Endothelial cell of umbilical vein (primary cell): ENCODE data around the gene ERP29. TPM values are rescaled to one million over a fixed set of nuclear protein-coding genes. Genes with fewer than 3 reads are reported as not detected.
A peak's percentile ranks its signal among the peaks of the same experiment; 100 is the strongest.

Experiments used
- BruUV-seq: library from RNA; stranded (reverse); fragments of 400-500 nt; replicated peaks from 2 replicates; lab custom pipeline; 2021; lab: Mats Ljungman, UMichigan
- CTCF ChIA-PET: fragments of 300-600, 350-600 bp; sonication (Branson Sonifier 250); formaldehyde crosslinking; loops from one replicate; lab custom pipeline; 2021; ENCODE audit warnings: antibody characterized with exemption, inconsistent platforms; lab: Charles Lee
- POLR2A ChIA-PET: fragments of 300-600, 350-600 bp; sonication (Branson Sonifier 250); formaldehyde crosslinking; loops from one replicate; lab custom pipeline; 2021; ENCODE audit warnings: antibody characterized with exemption, inconsistent platforms; lab: Charles Lee
- DNase-seq: peaks from one replicate; pipeline ENCODE4 v3.0.0-alpha.2; 2011; ENCODE audit warnings: low read depth, low spot score
- FAIRE-seq: peaks from 2 replicates; lab custom pipeline; 2011; peaks lifted over from hg19 to GRCh38; lab: Jason Lieb, UNC
- H2AFZ ChIP-seq: 2 replicates; pipeline ENCODE4 v1.6.0; 2012; ENCODE audit warnings: low read depth, low read length, control low read depth, inconsistent platforms
- H3K27ac ChIP-seq: 2 replicates; pipeline ENCODE4 v1.5.1; 2011; ENCODE audit warnings: low read depth, mild to moderate bottlenecking, control low read depth, low read length, moderate library complexity; ENCODE audit not compliant: insufficient read depth
- H3K27me3 ChIP-seq, 2 experiments: 2 replicates each; pipeline versions ENCODE4 v1.6.0 to v1.6.1; 2011; ENCODE audit warnings: low read length in 2 of 2, mixed read lengths in 1 of 2; ENCODE audit not compliant: control insufficient read depth in 2 of 2, insufficient read depth in 2 of 2
- H3K36me3 ChIP-seq, 2 experiments: 2 replicates in 1 of 2; 3 replicates in 1 of 2; pipeline ENCODE4 v1.5.1; 2011; ENCODE audit warnings: low read length in 2 of 2, mild to moderate bottlenecking in 1 of 2, moderate library complexity in 1 of 2; ENCODE audit not compliant: control insufficient read depth in 2 of 2, insufficient read depth in 2 of 2; ENCODE audit errors: extremely low read depth in 1 of 2
- H3K4me1 ChIP-seq: 3 replicates; pipeline ENCODE4 v1.5.1; 2011; ENCODE audit warnings: mild to moderate bottlenecking, low read length; ENCODE audit not compliant: control insufficient read depth, insufficient read depth; ENCODE audit errors: extremely low read depth
- H3K4me2 ChIP-seq: 2 replicates; pipeline ENCODE4 v1.6.1; 2011; ENCODE audit warnings: low read length, control low read depth, mixed read lengths; ENCODE audit not compliant: insufficient read depth
- H3K4me3 ChIP-seq, 3 experiments: fragments of 200-600 bp in 1 of 3; sonication (generic), shearing (Covaris generic) in 1 of 3; replicated peaks in 1 of 3; 2 replicates each; pipeline ENCODE4 v1.5.1; 2011 to 2016; ENCODE audit warnings: control low read depth in 3 of 3, low read length in 3 of 3, mild to moderate bottlenecking in 2 of 3, inconsistent platforms in 1 of 3, low read depth in 1 of 3, moderate library complexity in 1 of 3; ENCODE audit not compliant: insufficient read depth in 1 of 3
- H3K79me2 ChIP-seq: 2 replicates; pipeline ENCODE4 v1.6.0; 2012; ENCODE audit warnings: low read length, inconsistent platforms; ENCODE audit not compliant: control insufficient read depth, insufficient read depth
- H3K9ac ChIP-seq: replicated peaks from 2 replicates; pipeline ENCODE3; 2011; ENCODE audit warnings: low read length, control low read depth; ENCODE audit not compliant: insufficient read depth; ENCODE audit errors: extremely low read depth
- H3K9me1 ChIP-seq: replicated peaks from 3 replicates; pipeline ENCODE4 v1.6.0; 2011; ENCODE audit warnings: mild to moderate bottlenecking, low read length; ENCODE audit not compliant: control insufficient read depth, insufficient read depth; ENCODE audit errors: extremely low read depth
- H3K9me3 ChIP-seq: replicated peaks from 2 replicates; pipeline ENCODE4 v1.5.1; 2012; ENCODE audit warnings: low read length, inconsistent platforms; ENCODE audit not compliant: control insufficient read depth, insufficient read depth
- H4K20me1 ChIP-seq: replicated peaks from 2 replicates; pipeline ENCODE3; 2011; ENCODE audit warnings: mild to moderate bottlenecking, low read length; ENCODE audit not compliant: control insufficient read depth, insufficient read depth; ENCODE audit errors: extremely low read depth
- CTCF ChIP-seq, 2 donors: IDR thresholded peaks; 1 replicate in 1 of 2; 2 replicates in 1 of 2; pipeline ENCODE4 v1.5.1; 2011; ENCODE audit warnings: low read length in 2 of 2, mild to moderate bottlenecking in 2 of 2, moderate library complexity in 2 of 2, control low read depth in 1 of 2, inconsistent platforms in 1 of 2, low read depth in 1 of 2; ENCODE audit not compliant: insufficient read depth in 1 of 2; ENCODE audit errors: extremely low read depth in 1 of 2
- EZH2 ChIP-seq: IDR thresholded peaks from 2 replicates; pipeline ENCODE4 v1.6.1; 2012; ENCODE audit warnings: borderline replicate concordance, low read depth, mild to moderate bottlenecking, moderate library complexity, low read length, inconsistent platforms; ENCODE audit not compliant: severe bottlenecking
- FOS ChIP-seq: IDR thresholded peaks from 2 replicates; pipeline ENCODE4 v1.6.1; 2011; ENCODE audit warnings: mild to moderate bottlenecking, low read length, moderate library complexity, borderline replicate concordance; ENCODE audit not compliant: insufficient read depth
- GATA2 ChIP-seq: IDR thresholded peaks from 2 replicates; pipeline ENCODE4 v1.7.0; 2011; ENCODE audit warnings: low read depth, mild to moderate bottlenecking, moderate library complexity, mixed read lengths, low read length; ENCODE audit not compliant: insufficient read length, insufficient read depth
- JUN ChIP-seq: IDR thresholded peaks from 2 replicates; pipeline ENCODE4 v1.6.1; 2011; ENCODE audit warnings: borderline replicate concordance, low read depth; ENCODE audit not compliant: insufficient read length, insufficient read depth
- MAX ChIP-seq: IDR thresholded peaks from 2 replicates; pipeline ENCODE4 v1.6.1; 2011; ENCODE audit not compliant: insufficient read depth, insufficient read length
- MYC ChIP-seq: IDR thresholded peaks from one replicate; pipeline ENCODE4 v1.6.1; 2011; ENCODE audit warnings: mild to moderate bottlenecking, low read depth, low read length
- POLR2A ChIP-seq: IDR thresholded peaks from 2 replicates; pipeline ENCODE4 v1.6.1; 2012; ENCODE audit warnings: low read depth, mild to moderate bottlenecking, control low read depth, low read length
- POLR2AphosphoS5 ChIP-seq: IDR thresholded peaks from 2 replicates; pipeline ENCODE4 v1.6.1; 2012; ENCODE audit warnings: low read depth, mild to moderate bottlenecking, control low read depth, low read length, moderate library complexity; ENCODE audit not compliant: insufficient read depth
- dilution Hi-C: fragments of 300-500 bp; cut with MboI; formaldehyde crosslinking; loops from one replicate; pipeline ENCODE4 v1.15.0; 2019; ENCODE audit warnings: low sequenced_read_pairs; ENCODE audit not compliant: extremely low pct_ligation_motif_present
- intact Hi-C: fragments of 100-400 bp; cut with micrococcal nuclease; formaldehyde crosslinking; loops from one replicate; pipeline ENCODE4 v1.10.0; 2022
- polyA plus RNA-seq, 4 experiments: library from polyadenylated mRNA; depleted of rRNA in 3 of 4; stranded (reverse) in 3 of 4; unstranded in 1 of 4; fragments of >200 nt; gene quantifications; 2 replicates each; pipeline versions ENCODE4 v1.2.1 to v1.2.3, GENCODE V29; 2011 to 2012; ENCODE audit warnings: missing spikeins in 1 of 4
- total RNA-seq: library from RNA; stranded (reverse); gene quantifications from 2 replicates; pipeline ENCODE4 v1.2.3, GENCODE V29; 2021

Gene ERP29
- total and polyA plus RNA-seq, 2 donors (not counting 3 experiments of a cell fraction or from before 2014, with no cell fraction given) = 77.1 to 116 TPM

- TF ChIP-seq POLR2AphosphoS5 (no peak), MAX (no peak), CTCF (IDR thresholded peaks at IDR 0.05; ENCODE audit: extremely low read depth in 1 of 2, insufficient read depth in 1 of 2, low read depth in 1 of 2, low read length in 2 of 2) (no peak), POLR2A (no peak), EZH2 (no peak), FOS (no peak), GATA2 (no peak), MYC (no peak), JUN (no peak)
- no peak overlapping the region for H3K9ac ChIP-seq
- H3K4me1 ChIP-seq = peaks cover 26% of the 10 kb centered on the region
- no peak overlapping the region for H3K4me3 ChIP-seq
- H3K9me3 ChIP-seq = no peaks in the 10 kb centered on the region
- no TSS peak for BruUV-seq
- ChIA-PET POLR2A (no interaction called here), CTCF (interaction anchor here (0.5 kb wide), 1 partner anchor 42 kb away, joined by 3 read pairs; no protein-coding TSS in a partner anchor)
- no peaks in the 10 kb centered on the region for H4K20me1 ChIP-seq
- no peak overlapping the region for H3K4me2 ChIP-seq
- H3K79me2 ChIP-seq = peaks cover 26% of the 10 kb centered on the region
- no peak overlapping the region for H2AFZ ChIP-seq
- DNase-seq = no peak
- intact Hi-C loops (loop anchor here (2.0 to 10.0 kb wide), 5 partner anchors 67 to 373 kb away; partner anchors contain the start of genes ACAD10, BRAP, HECTD4 and MAPKAPK5), dilution Hi-C loops (no loop called here)
- FAIRE-seq = peak; percentile 70
- H3K27ac ChIP-seq = no peak overlapping the region
- no peaks in the 10 kb centered on the region for H3K9me1 ChIP-seq
- H3K27me3 ChIP-seq = no peaks in the 10 kb centered on the region
- no peaks in the 10 kb centered on the region for H3K36me3 ChIP-seq
These were observed 1.5 kb upstream of the ERP29 start for GRCh38 chr12:112011685-112012084.
